Upper lobe of right lung (tissue), 1 donor: ENCODE measurements around the gene CNTNAP2. TPM values are rescaled to one million over a fixed set of nuclear protein-coding genes. Genes with fewer than 3 reads are reported as not detected.

ENCODE experiments used
- ATAC-seq: fragments of 200-7000 bp; cut with Tn5 transposase; one replicate; pipeline ENCODE4 v1.9.1; 2020; ENCODE audit warnings: mild to moderate bottlenecking, moderate library complexity
- DNase-seq: peaks from one replicate; pipeline ENCODE4 v3.0.0-alpha.2; 2020
- H3K27ac ChIP-seq: fragments of 200-600 bp; one replicate; pipeline ENCODE4 v1.8.0; 2022
- H3K27me3 ChIP-seq: fragments of 200-600 bp; one replicate; pipeline ENCODE4 v1.8.0; 2022; ENCODE audit warnings: mild to moderate bottlenecking
- H3K36me3 ChIP-seq: fragments of 200-600 bp; one replicate; pipeline ENCODE4 v1.8.0; 2022
- H3K4me1 ChIP-seq: fragments of 200-600 bp; one replicate; pipeline ENCODE4 v1.8.0; 2022
- H3K4me3 ChIP-seq: fragments of 200-600 bp; one replicate; pipeline ENCODE4 v1.8.0; 2022; ENCODE audit warnings: mild to moderate bottlenecking
- H3K9me3 ChIP-seq: fragments of 200-600 bp; one replicate; pipeline ENCODE4 v1.8.0; 2022
- intact Hi-C: fragments of 100-400 bp; cut with DNase I; formaldehyde crosslinking; loops from one replicate; pipeline ENCODE4 v1.11.0; 2022
- total RNA-seq: library from RNA; stranded (reverse); fragmentation: NEBNext Ultra II Directional; extraction: Animal tissue kit (Norgen Biotek cat#: 25700); gene quantifications from one replicate; pipeline ENCODE4 v1.2.1, GENCODE V29; 2021
- TF ChIP-seq, protein P1 (sequence below): fragments of 200-600 bp; IDR thresholded peaks from one replicate; pipeline ENCODE4 v1.8.0; 2022; ENCODE audit warnings: antibody characterized with exemption
- donor health status: DM: no; HTN: yes; CAD: no; lungs with severe emphysema.

CNTNAP2 gene
- total RNA-seq, 1 donor from 2014 or later, result 0.41 TPM

GRCh38 chr7:146641491-146641890 lies 524.9 kb downstream of the CNTNAP2 start:
- Histone ChIP-seq H3K4me3 (no peak overlapping the region), H3K4me1 (no peaks in the 10 kb centered on the region), H3K27me3 (no peaks in the 10 kb centered on the region), H3K27ac (no peak overlapping the region), H3K36me3 (no peaks in the 10 kb centered on the region), H3K9me3 (no peaks in the 10 kb centered on the region)
- intact Hi-C loops, result no loop called here
- no peak for DNase-seq
- no peak for ATAC-seq
- TF ChIP-seq, protein P1, sequence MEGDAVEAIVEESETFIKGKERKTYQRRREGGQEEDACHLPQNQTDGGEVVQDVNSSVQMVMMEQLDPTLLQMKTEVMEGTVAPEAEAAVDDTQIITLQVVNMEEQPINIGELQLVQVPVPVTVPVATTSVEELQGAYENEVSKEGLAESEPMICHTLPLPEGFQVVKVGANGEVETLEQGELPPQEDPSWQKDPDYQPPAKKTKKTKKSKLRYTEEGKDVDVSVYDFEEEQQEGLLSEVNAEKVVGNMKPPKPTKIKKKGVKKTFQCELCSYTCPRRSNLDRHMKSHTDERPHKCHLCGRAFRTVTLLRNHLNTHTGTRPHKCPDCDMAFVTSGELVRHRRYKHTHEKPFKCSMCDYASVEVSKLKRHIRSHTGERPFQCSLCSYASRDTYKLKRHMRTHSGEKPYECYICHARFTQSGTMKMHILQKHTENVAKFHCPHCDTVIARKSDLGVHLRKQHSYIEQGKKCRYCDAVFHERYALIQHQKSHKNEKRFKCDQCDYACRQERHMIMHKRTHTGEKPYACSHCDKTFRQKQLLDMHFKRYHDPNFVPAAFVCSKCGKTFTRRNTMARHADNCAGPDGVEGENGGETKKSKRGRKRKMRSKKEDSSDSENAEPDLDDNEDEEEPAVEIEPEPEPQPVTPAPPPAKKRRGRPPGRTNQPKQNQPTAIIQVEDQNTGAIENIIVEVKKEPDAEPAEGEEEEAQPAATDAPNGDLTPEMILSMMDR, result no peak

GRCh38 chr7:146645383-146645976 lies 528.9 kb downstream of the CNTNAP2 start:
- no peak for ATAC-seq
- TF ChIP-seq, protein P1, result no peak

DNA sequence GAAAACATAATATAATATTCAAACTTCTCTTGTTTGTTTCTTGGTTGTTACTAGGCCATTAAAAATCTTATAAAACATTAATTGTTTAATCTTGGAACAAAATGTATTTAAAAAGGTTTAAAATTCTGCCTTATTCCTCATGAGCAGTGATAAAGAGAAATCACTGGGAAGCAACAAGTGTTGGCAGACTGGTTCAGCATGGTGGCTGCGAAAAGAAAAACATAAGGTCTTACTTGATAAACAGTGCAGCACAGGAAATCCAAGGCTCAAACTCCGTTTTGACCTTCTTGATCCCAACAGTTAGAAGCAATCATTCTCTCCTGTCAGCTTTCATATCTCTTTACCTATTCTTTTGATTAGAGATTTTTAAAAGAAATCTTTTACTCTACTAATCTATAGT lies 530.8 kb downstream of the CNTNAP2 start:
- ATAC-seq (no peak), DNase-seq (no peak)
- H3K27me3 ChIP-seq, result no peaks in the 10 kb centered on the region
- no peak overlapping the region for H3K27ac ChIP-seq
- TF ChIP-seq, protein P1, result no peak
- H3K4me3 ChIP-seq, result no peak overlapping the region
- H3K4me1 ChIP-seq, result no peaks in the 10 kb centered on the region
- H3K9me3 ChIP-seq, result no peaks in the 10 kb centered on the region
- no peaks in the 10 kb centered on the region for H3K36me3 ChIP-seq
- intact Hi-C loops, result no loop called here

More at GRCh38 chr7:146645383-146645976, 528.9 kb downstream of the CNTNAP2 start:
- Histone ChIP-seq H3K36me3 (no peaks in the 10 kb centered on the region), H3K4me3 (no peak overlapping the region), H3K27ac (no peak overlapping the region), H3K9me3 (no peaks in the 10 kb centered on the region), H3K27me3 (no peaks in the 10 kb centered on the region), H3K4me1 (no peaks in the 10 kb centered on the region)
- DNase-seq, result no peak
- intact Hi-C loops, result no loop called here

DNA sequence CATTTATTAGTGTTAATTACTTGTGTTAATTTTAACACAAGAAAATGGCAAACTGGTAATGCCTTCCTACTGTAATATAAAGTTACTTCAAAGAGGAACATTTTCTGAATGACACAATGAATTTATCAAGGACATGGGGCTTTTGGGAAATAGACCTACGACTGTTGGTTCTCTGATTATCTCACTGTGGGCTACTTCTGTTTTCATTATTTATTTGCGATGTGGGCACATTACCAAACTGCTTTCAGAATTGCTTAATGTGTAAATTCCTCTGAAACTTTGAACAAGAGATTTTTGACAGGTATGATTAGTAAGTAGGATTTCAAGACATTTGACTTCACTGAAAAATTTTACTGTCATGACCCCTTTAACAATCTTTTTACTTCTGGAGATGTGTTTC lies 535.6 kb downstream of the CNTNAP2 start:
- no peaks in the 10 kb centered on the region for H3K36me3 ChIP-seq
- TF ChIP-seq, protein P1, result no peak
- intact Hi-C loops, result no loop called here
- ATAC-seq (no peak), DNase-seq (no peak)
- H3K4me3 ChIP-seq, result no peak overlapping the region
- no peaks in the 10 kb centered on the region for H3K4me1 ChIP-seq
- H3K27ac ChIP-seq, result no peak overlapping the region
- H3K27me3 ChIP-seq, result no peaks in the 10 kb centered on the region
- no peaks in the 10 kb centered on the region for H3K9me3 ChIP-seq

DNA sequence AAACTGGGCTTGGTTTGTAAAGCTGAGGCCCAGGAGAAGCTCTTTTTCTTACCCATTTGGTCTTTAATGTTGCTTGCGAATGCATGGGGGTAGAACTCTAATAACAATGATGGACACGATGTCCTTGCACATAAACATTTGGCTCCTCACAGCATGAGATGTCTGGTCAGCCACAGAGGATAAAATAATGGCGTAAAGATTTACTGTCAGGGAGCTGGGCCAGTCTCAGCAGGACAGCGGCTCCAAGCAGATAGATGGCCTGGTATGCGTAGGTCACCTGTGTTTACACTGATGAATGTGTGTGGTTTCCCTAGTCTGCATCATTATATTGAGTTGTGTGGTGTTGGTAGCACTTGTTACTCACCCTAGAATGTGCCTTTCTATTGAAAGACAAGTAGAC lies 537.4 kb downstream of the CNTNAP2 start:
- TF ChIP-seq, protein P1, result no peak
- no peaks in the 10 kb centered on the region for H3K27me3 ChIP-seq
- no peak overlapping the region for H3K4me3 ChIP-seq
- ATAC-seq (no peak), DNase-seq (no peak)
- intact Hi-C loops, result no loop called here
- H3K36me3 ChIP-seq, result no peaks in the 10 kb centered on the region
- H3K9me3 ChIP-seq, result no peaks in the 10 kb centered on the region
- H3K27ac ChIP-seq, result no peak overlapping the region
- H3K4me1 ChIP-seq, result no peaks in the 10 kb centered on the region
